Measurements from ENCODE around the gene FRMD1. TPM values are rescaled to one million over a fixed set of nuclear protein-coding genes. Genes with fewer than 3 reads are reported as not detected.

Gene FRMD1
- total RNA-seq, 4 donors from 2014 or later = 1.0 TPM; not detected in 3

GRCh38 chr6:168032005-168032760 is 46.8 kb downstream of the FRMD1 start:
- no peak for DNase-seq
- Histone ChIP-seq H3K9me3 (no peaks in the 10 kb centered on the region), H3K27me3 (no peaks in the 10 kb centered on the region), H3K36me3 (no peaks in the 10 kb centered on the region), H3K4me1 (peaks cover 0 to 3% of the 10 kb centered on the region in 2 donors), H3K4me3 (no peak overlapping the region), H3K27ac (peak overlapping the region in 1 of 2 donors; percentile 13)
- TF ChIP-seq POLR2A (IDR thresholded peaks at IDR 0.05) (no peak), CTCF (IDR thresholded peaks at IDR 0.05) (no peak)
- intact Hi-C loops (cut with DNase I; ENCODE audit: low total_unique reads) = no loop called here

GRCh38 chr6:168031411-168031971 is 47.5 kb downstream of the FRMD1 start:
- H3K36me3 ChIP-seq = no peaks in the 10 kb centered on the region
- no peaks in the 10 kb centered on the region for H3K27me3 ChIP-seq
- intact Hi-C loops (cut with DNase I; ENCODE audit: low total_unique reads) = no loop called here
- peaks cover 0 to 3% of the 10 kb centered on the region in 2 donors for H3K4me1 ChIP-seq
- no peak for DNase-seq
- TF ChIP-seq POLR2A (IDR thresholded peaks at IDR 0.05) = no peak
- no peak for TF ChIP-seq CTCF (IDR thresholded peaks at IDR 0.05)
- H3K4me3 ChIP-seq = no peak overlapping the region
- no peaks in the 10 kb centered on the region for H3K9me3 ChIP-seq
- H3K27ac ChIP-seq = peak overlapping the region in 1 of 2 donors; percentile 13

DNA sequence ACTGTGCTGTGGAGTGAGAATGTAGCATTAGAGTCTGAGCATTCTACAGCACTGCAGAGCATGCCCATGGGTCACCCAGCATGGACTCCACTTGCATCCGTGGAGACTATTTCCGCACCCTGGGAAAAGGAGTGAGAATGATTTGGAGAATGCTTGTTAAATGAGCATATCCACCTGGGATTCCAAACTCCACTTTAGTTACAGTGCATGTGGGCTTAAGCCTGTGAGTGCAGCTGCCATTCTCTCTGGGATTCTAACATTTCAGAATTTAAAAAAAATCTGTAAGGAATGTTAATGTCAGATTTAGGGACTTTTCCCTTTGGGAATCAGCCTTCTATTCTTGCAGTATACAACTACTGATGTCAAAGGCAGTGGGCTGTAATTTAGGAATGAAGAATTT is 48.1 kb downstream of the FRMD1 start:
- Histone ChIP-seq H3K9me3 (no peaks in the 10 kb centered on the region), H3K27ac (no peak overlapping the region), H3K36me3 (no peaks in the 10 kb centered on the region), H3K4me3 (no peak overlapping the region), H3K27me3 (no peaks in the 10 kb centered on the region), H3K4me1 (peaks cover 0 to 2% of the 10 kb centered on the region in 2 donors)
- intact Hi-C loops (cut with DNase I; ENCODE audit: low total_unique reads) = no loop called here
- no peak for DNase-seq
- no peak for TF ChIP-seq CTCF (IDR thresholded peaks at IDR 0.05)
- no peak for TF ChIP-seq POLR2A (IDR thresholded peaks at IDR 0.05)

DNA sequence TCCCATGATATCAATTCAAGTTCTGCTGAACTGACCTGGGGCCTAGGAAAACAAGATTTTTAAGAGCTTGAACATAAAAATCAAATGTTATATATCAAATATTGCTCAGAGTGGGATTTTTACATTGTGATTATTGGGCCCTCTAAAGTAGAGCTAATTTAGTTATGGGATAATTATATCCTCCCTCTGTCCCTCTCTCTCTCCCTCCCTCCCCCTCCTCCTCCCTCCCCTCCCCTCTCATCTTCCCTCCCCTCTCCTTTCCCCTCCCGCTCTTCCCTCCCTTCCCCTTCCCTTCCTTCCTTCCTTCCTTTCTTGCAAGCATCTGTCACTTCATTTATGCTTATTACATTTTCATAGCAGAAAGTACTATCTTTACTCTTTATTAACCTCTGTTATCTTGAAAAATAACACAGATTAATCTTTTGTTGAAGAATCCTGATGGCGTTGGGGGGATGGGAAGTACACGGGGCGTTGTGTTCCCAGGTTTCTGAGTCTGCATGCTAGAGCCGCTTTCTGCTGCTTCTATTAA is 48.7 kb downstream of the FRMD1 start:
- Histone ChIP-seq H3K27me3 (no peaks in the 10 kb centered on the region), H3K4me1 (no peaks in the 10 kb centered on the region), H3K4me3 (no peak overlapping the region), H3K27ac (no peak overlapping the region), H3K36me3 (no peaks in the 10 kb centered on the region), H3K9me3 (no peaks in the 10 kb centered on the region)
- intact Hi-C loops (cut with DNase I; ENCODE audit: low total_unique reads) = no loop called here
- TF ChIP-seq CTCF (IDR thresholded peaks at IDR 0.05) (no peak), POLR2A (IDR thresholded peaks at IDR 0.05) (no peak)
- DNase-seq = no peak
